Measurements from ENCODE around the gene UQCC2. TPM values are rescaled to one million over a fixed set of nuclear protein-coding genes. Genes with fewer than 3 reads are reported as not detected.

UQCC2 gene
- total and polyA plus RNA-seq, 2 of the 8 experiments (the other 6 are each of a cell fraction or from before 2014, with no cell fraction given): 52.1 to 104 TPM

DNA sequence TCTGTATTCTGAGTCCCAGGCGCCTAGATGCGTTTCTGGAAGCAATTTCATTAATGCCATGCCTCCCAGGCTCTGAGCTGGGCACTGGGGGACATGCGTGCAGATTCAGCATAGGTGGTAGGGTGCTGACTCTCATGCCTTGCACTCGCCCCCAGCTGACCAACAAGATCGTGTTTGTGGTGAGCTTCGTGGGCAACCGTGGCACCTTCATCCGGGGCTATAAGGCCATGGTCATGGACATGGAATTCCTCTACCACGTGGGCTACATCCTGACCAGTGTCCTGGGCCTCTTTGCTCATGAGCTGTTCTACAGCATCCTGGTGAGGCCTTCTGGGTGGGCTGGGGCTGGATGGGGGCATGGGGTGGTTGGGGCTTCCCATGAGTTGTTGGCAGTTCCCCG, 21.6 kb downstream of the UQCC2 start:
- no peak overlapping the region for H3K23ac ChIP-seq (ENCODE audit: insufficient read length)
- no peak overlapping the region for H3K4me2 ChIP-seq (ENCODE audit: insufficient read depth in 1 of 2, low read depth in 2 of 2, low read length in 2 of 2)
- H2BK120ac ChIP-seq (replicated peaks; ENCODE audit: low read depth, low read length): no peak overlapping the region
- no peak overlapping the region for H3K14ac ChIP-seq (ENCODE audit: insufficient read length)
- no peaks in the 10 kb centered on the region for H3K27me3 ChIP-seq (replicated peaks in 1 of 4; ENCODE audit: control insufficient read depth in 3 of 4, extremely low read depth in 1 of 4, insufficient read depth in 3 of 4, low read length in 3 of 4)
- no peak for DNase-seq (ENCODE audit: low read depth in 1 of 2, low spot score in 2 of 2)
- ChIA-PET POLR2A (ENCODE audit: partially characterized antibody) (interaction anchor here (0.9 to 1.6 kb wide), 2 partner anchors 11 to 18 kb away, joined by 5 to 6 read pairs; no protein-coding TSS in a partner anchor), CTCF (ENCODE audit: partially characterized antibody) (interaction anchor here (1.1 to 2.2 kb wide), 7 partner anchors 11 to 107 kb away, joined by 3 to 11 read pairs (median 6); no protein-coding TSS in a partner anchor)
- no peak overlapping the region for H3K4me3 ChIP-seq (ENCODE audit: extremely low read depth in 1 of 4, insufficient read depth in 2 of 4, low read depth in 3 of 4, low read length in 4 of 4)
- no peak overlapping the region for H4K91ac ChIP-seq (replicated peaks; ENCODE audit: insufficient read length, low read length)
- H3K36me3 ChIP-seq (ENCODE audit: control insufficient read depth in 2 of 4, insufficient read depth in 4 of 4, low read length in 3 of 4): peaks cover 16 to 53% (median 45%) of the 10 kb centered on the region in 4 experiments
- peaks cover 0 to 5% (median 1%) of the 10 kb centered on the region in 4 experiments; a peak in 3 of 7 replicates for H3K4me1 ChIP-seq (replicated peaks in 1 of 4; ENCODE audit: control insufficient read depth in 3 of 4, insufficient read depth in 4 of 4, low read length in 3 of 4)
- no peak overlapping the region for H2BK12ac ChIP-seq (ENCODE audit: low read depth, low read length)
- H3K79me2 ChIP-seq (ENCODE audit: control insufficient read depth in 1 of 2, insufficient read depth in 2 of 2, low read length in 2 of 2): no peaks in the 10 kb centered on the region
- no peak overlapping the region for H4K5ac ChIP-seq (ENCODE audit: insufficient read length, low read depth, low read length)
- H3K9ac ChIP-seq (replicated peaks in 1 of 4; ENCODE audit: extremely low read depth in 1 of 4, low read depth in 3 of 4, low read length in 3 of 4): no peak overlapping the region
- WGBS, 2 experiments (ENCODE audit: extremely low coverage in 1 of 2, insufficient coverage in 1 of 2, insufficient read length in 1 of 2, insufficient replicate concordance in 2 of 2, low coverage in 1 of 2, low lambda C conversion rate in 2 of 2, missing lambda C conversion rate in 1 of 2): 92% methylated on average over 10 of the region's 10 CpGs; no CpG with 5 or more reads in 1 of the 2 experiments
- TF ChIP-seq SIRT6 (IDR thresholded peaks at IDR 0.05; ENCODE audit: low read length) (no peak), GTF2F1 (IDR thresholded peaks at IDR 0.05; ENCODE audit: borderline replicate concordance, low read depth, low read length) (no peak), JUND (IDR thresholded peaks at IDR 0.05; ENCODE audit: low read length) (no peak)
- TF ChIP-seq, protein P1, sequence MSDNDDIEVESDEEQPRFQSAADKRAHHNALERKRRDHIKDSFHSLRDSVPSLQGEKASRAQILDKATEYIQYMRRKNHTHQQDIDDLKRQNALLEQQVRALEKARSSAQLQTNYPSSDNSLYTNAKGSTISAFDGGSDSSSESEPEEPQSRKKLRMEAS (IDR thresholded peaks at IDR 0.05): no peak
- H2AFZ ChIP-seq (ENCODE audit: low read length): no peak overlapping the region
- no peak for FAIRE-seq
- no peak overlapping the region for H2AK5ac ChIP-seq (ENCODE audit: low read depth, low read length)
- H2BK15ac ChIP-seq (ENCODE audit: low read length): no peak overlapping the region
- no peak overlapping the region for H3K56ac ChIP-seq (replicated peaks; ENCODE audit: insufficient read length, low read depth, low read length)
- no peaks in the 10 kb centered on the region for H3K9me3 ChIP-seq (ENCODE audit: insufficient read depth in 2 of 2, low read depth in 1 of 2, low read length in 1 of 2)
- no peak overlapping the region for H2BK20ac ChIP-seq (ENCODE audit: low read length)
- H2BK5ac ChIP-seq (ENCODE audit: low read depth, low read length): no peak overlapping the region
- H4K20me1 ChIP-seq (replicated peaks in 1 of 2; ENCODE audit: control insufficient read depth in 1 of 2, insufficient read depth in 2 of 2, low read length in 2 of 2): peaks cover under 1 to 8% of the 10 kb centered on the region in 2 experiments
- H3K18ac ChIP-seq (ENCODE audit: extremely low read depth, low read length): no peak overlapping the region
- H3K79me1 ChIP-seq (ENCODE audit: low read depth, low read length): no peaks in the 10 kb centered on the region
- no peaks in the 10 kb centered on the region for H3K23me2 ChIP-seq (ENCODE audit: low read depth, low read length)
- no peak overlapping the region for H3K4ac ChIP-seq (replicated peaks; ENCODE audit: insufficient read length, low read depth, low read length)
- H3K27ac ChIP-seq (ENCODE audit: low read depth, low read length): no peak overlapping the region
- no peak overlapping the region for H4K8ac ChIP-seq (ENCODE audit: extremely low read depth, insufficient read depth, low read length)
